Neural cell (in vitro differentiated cells): ENCODE measurements around the gene FOXJ2. TPM values are rescaled to one million over a fixed set of nuclear protein-coding genes. Genes with fewer than 3 reads are reported as not detected.

Source experiments
- H2AFZ ChIP-seq: fragments of 200-600, 300-800 bp; sonication (generic), shearing (Covaris generic); 2 replicates; pipeline ENCODE4 v1.6.0; 2014; ENCODE audit warnings: low read depth, mild to moderate bottlenecking, antibody characterized with exemption, low read length, moderate library complexity
- H3F3A ChIP-seq: fragments of 200-600 bp; shearing (Covaris generic); 2 replicates; pipeline ENCODE4 v1.6.1; 2016; ENCODE audit warnings: mild to moderate bottlenecking, moderate library complexity, mixed read lengths, antibody characterized with exemption, low read length; ENCODE audit not compliant: insufficient read depth, poor library complexity, severe bottlenecking
- H3K27ac ChIP-seq: fragments of 200-600, 300-800 bp; sonication (generic), shearing (Covaris generic); 2 replicates; pipeline ENCODE4 v1.5.1; 2014; ENCODE audit warnings: mild to moderate bottlenecking, low read length, moderate library complexity
- H3K27me3 ChIP-seq: fragments of 300-800, 200-600 bp; sonication (generic), shearing (Covaris generic); 2 replicates; pipeline ENCODE4 v1.6.0; 2014; ENCODE audit warnings: mild to moderate bottlenecking, low read depth, low read length, moderate library complexity; ENCODE audit not compliant: insufficient read depth
- H3K36me3 ChIP-seq: fragments of 300-800, 200-600 bp; sonication (generic), shearing (Covaris generic); 2 replicates; pipeline ENCODE4 v1.5.1; 2014; ENCODE audit warnings: mild to moderate bottlenecking, antibody characterized with exemption, low read length, moderate library complexity; ENCODE audit not compliant: insufficient read depth
- H3K4me2 ChIP-seq: fragments of 300-800, 200-600 bp; sonication (generic), shearing (Covaris generic); 2 replicates; pipeline ENCODE4 v1.6.0; 2014; ENCODE audit warnings: mild to moderate bottlenecking, low read length
- H3K4me3 ChIP-seq: fragments of 300-800, 200-600 bp; sonication (generic), shearing (Covaris generic); 2 replicates; pipeline ENCODE4 v1.5.1; 2014; ENCODE audit warnings: mild to moderate bottlenecking, low read length, moderate library complexity
- H3K79me2 ChIP-seq: fragments of 200-600 bp; shearing (Covaris generic); replicated peaks from 2 replicates; pipeline ENCODE4 v1.6.0; 2014; ENCODE audit warnings: mild to moderate bottlenecking, low read length, moderate library complexity; ENCODE audit not compliant: insufficient read depth
- H3K9ac ChIP-seq: fragments of 300-800, 200-600 bp; sonication (generic), shearing (Covaris generic); 2 replicates; pipeline ENCODE4 v1.6.1; 2016; ENCODE audit warnings: mild to moderate bottlenecking, low read length, mixed read lengths
- H3K9me2 ChIP-seq: fragments of 200-600 bp; shearing (Covaris generic); 2 replicates; pipeline ENCODE4 v1.6.1; 2016; ENCODE audit warnings: mild to moderate bottlenecking, low read length, mixed read lengths; ENCODE audit not compliant: insufficient read depth
- H3K9me3 ChIP-seq: fragments of 200-600, 300-800 bp; sonication (generic), shearing (Covaris generic); 2 replicates; pipeline ENCODE4 v1.6.1; 2016; ENCODE audit warnings: mild to moderate bottlenecking, mixed run types, low read length, moderate library complexity, mixed read lengths
- H4K20me1 ChIP-seq: fragments of 200-600 bp; shearing (Covaris generic); 2 replicates; pipeline ENCODE4 v1.6.1; 2016; ENCODE audit warnings: mild to moderate bottlenecking, mixed run types; ENCODE audit not compliant: insufficient read depth
- CTCF ChIP-seq: fragments of 450-650 bp; IDR thresholded peaks from 2 replicates; pipeline ENCODE4 v1.5.1; 2014; ENCODE audit warnings: antibody characterized with exemption, mild to moderate bottlenecking, moderate library complexity; ENCODE audit not compliant: poor library complexity, severe bottlenecking
- EP300 ChIP-seq: fragments of 450-650 bp; conservative IDR thresholded peaks from 2 replicates; pipeline ENCODE4 v1.6.1; 2014; ENCODE audit warnings: antibody characterized with exemption, mild to moderate bottlenecking, moderate library complexity; ENCODE audit not compliant: poor library complexity, severe bottlenecking
- EZH2 ChIP-seq: fragments of 200-600, 300-800 bp; shearing (Covaris generic), sonication (generic); IDR thresholded peaks from 2 replicates; pipeline ENCODE4 v1.6.1; 2014; ENCODE audit warnings: antibody characterized with exemption, low read length, borderline replicate concordance, mild to moderate bottlenecking; ENCODE audit not compliant: insufficient read depth, poor library complexity, severe bottlenecking
- MXI1 ChIP-seq: fragments of 450-650 bp; conservative IDR thresholded peaks from 2 replicates; pipeline ENCODE4 v1.6.1; 2014; ENCODE audit warnings: antibody characterized with exemption, mild to moderate bottlenecking; ENCODE audit not compliant: poor library complexity, severe bottlenecking
- POLR2AphosphoS5 ChIP-seq: IDR thresholded peaks from 2 replicates; pipeline ENCODE4 v1.6.1; 2012
- RAD21 ChIP-seq: fragments of 450-650 bp; conservative IDR thresholded peaks from 2 replicates; pipeline ENCODE4 v1.6.1; 2014; ENCODE audit warnings: antibody characterized with exemption, mild to moderate bottlenecking, moderate library complexity
- REST ChIP-seq: IDR thresholded peaks from 2 replicates; pipeline ENCODE4 v1.6.1; 2012; ENCODE audit warnings: borderline replicate concordance
- SMC3 ChIP-seq: fragments of 450-650 bp; conservative IDR thresholded peaks from 2 replicates; pipeline ENCODE4 v1.6.1; 2014; ENCODE audit warnings: antibody characterized with exemption, mild to moderate bottlenecking, moderate library complexity; ENCODE audit not compliant: poor library complexity
- TAF1 ChIP-seq: IDR thresholded peaks from 2 replicates; pipeline ENCODE4 v1.6.1; 2012; ENCODE audit warnings: low read depth
- polyA plus RNA-seq: library from polyadenylated mRNA; depleted of rRNA; stranded (reverse); fragments of >200 nt; gene quantifications from 2 replicates; pipeline ENCODE4 v1.2.3, GENCODE V29; 2014

The FOXJ2 gene
- polyA plus RNA-seq, 1 donor from 2014 or later = 5.8 TPM

- Histone ChIP-seq H4K20me1 (no peaks in the 10 kb centered on the region), H2AFZ (no peak overlapping the region), H3K36me3 (peaks cover 6% of the 10 kb centered on the region), H3K27me3 (no peaks in the 10 kb centered on the region), H3K9me3 (no peaks in the 10 kb centered on the region), H3F3A (no peaks in the 10 kb centered on the region), H3K9me2 (no peaks in the 10 kb centered on the region), H3K79me2 (peaks cover 12% of the 10 kb centered on the region), H3K27ac (no peak overlapping the region), H3K4me3 (no peak overlapping the region), H3K9ac (no peak overlapping the region), H3K4me2 (no peak overlapping the region)
- no peak for TF ChIP-seq SMC3
- TF ChIP-seq EZH2 = no peak
- TF ChIP-seq MXI1 = no peak
- no peak for TF ChIP-seq RAD21
- TF ChIP-seq REST = no peak
- TF ChIP-seq POLR2AphosphoS5 = no peak
- no peak for TF ChIP-seq EP300
- no peak for TF ChIP-seq TAF1
- TF ChIP-seq CTCF = no peak
These were observed 60.8 kb downstream of the FOXJ2 start for GRCh38 chr12:8093291-8093690.

- Histone ChIP-seq H3K9me3 (no peaks in the 10 kb centered on the region), H3F3A (no peaks in the 10 kb centered on the region), H3K9me2 (no peaks in the 10 kb centered on the region), H2AFZ (no peak overlapping the region), H3K9ac (no peak overlapping the region), H3K79me2 (no peaks in the 10 kb centered on the region), H4K20me1 (no peaks in the 10 kb centered on the region), H3K4me2 (no peak overlapping the region), H3K27ac (no peak overlapping the region), H3K4me3 (no peak overlapping the region), H3K36me3 (peaks cover 6% of the 10 kb centered on the region), H3K27me3 (no peaks in the 10 kb centered on the region)
- TF ChIP-seq POLR2AphosphoS5 = no peak
- TF ChIP-seq EZH2 = no peak
- no peak for TF ChIP-seq TAF1
- no peak for TF ChIP-seq SMC3
- no peak for TF ChIP-seq CTCF
- TF ChIP-seq REST = no peak
- TF ChIP-seq MXI1 = no peak
- TF ChIP-seq RAD21 = no peak
- TF ChIP-seq EP300 = no peak
These were observed 63.9 kb downstream of the FOXJ2 start for GRCh38 chr12:8096281-8096915.
